GM23338 (cell line): ENCODE measurements around the gene EFNB2. TPM values are rescaled to one million over a fixed set of nuclear protein-coding genes. Genes with fewer than 3 reads are reported as not detected.

Experiments used
- ATAC-seq: fragments of 200-7000 bp; cut with Tn5 transposase; 3 replicates; pipeline ENCODE4 v1.9.1; 2020
- DNase-seq: peaks from one replicate; pipeline ENCODE4 v3.0.0-alpha.2; 2015; ENCODE audit warnings: low spot score
- H2AFZ ChIP-seq: fragments of 200-600 bp; sonication (generic); 2 replicates; pipeline ENCODE4 v1.8.0; 2016; ENCODE audit warnings: antibody characterized with exemption, mild to moderate bottlenecking, moderate library complexity
- H3F3A ChIP-seq: fragments of 200-600 bp; sonication (generic); replicated peaks from 2 replicates; pipeline ENCODE4 v1.8.0; 2017; ENCODE audit warnings: antibody characterized with exemption, mixed run types, low read depth
- H3K27ac ChIP-seq: fragments of 200-600 bp; sonication (generic); 2 replicates; pipeline ENCODE4 v1.6.1; 2016; ENCODE audit warnings: low read depth
- H3K27me3 ChIP-seq: fragments of 200-600 bp; sonication (generic); 2 replicates; pipeline ENCODE4 v1.8.0; 2016; ENCODE audit warnings: mild to moderate bottlenecking, mixed run types, moderate library complexity; ENCODE audit not compliant: insufficient read depth
- H3K36me3 ChIP-seq: fragments of 200-600 bp; sonication (generic); 2 replicates; pipeline ENCODE4 v1.8.0; 2016; ENCODE audit warnings: mild to moderate bottlenecking; ENCODE audit not compliant: insufficient read depth
- H3K4me1 ChIP-seq: fragments of 200-600 bp; sonication (generic); 2 replicates; pipeline ENCODE4 v1.8.0; 2016; ENCODE audit warnings: mild to moderate bottlenecking, moderate library complexity; ENCODE audit not compliant: insufficient read depth
- H3K4me2 ChIP-seq: fragments of 200-600 bp; sonication (generic); 2 replicates; pipeline ENCODE4 v1.7.1; 2017; ENCODE audit warnings: mixed run types
- H3K4me3 ChIP-seq: fragments of 200-600 bp; sonication (generic); 2 replicates; pipeline ENCODE4 v1.6.1; 2016; ENCODE audit warnings: mixed run types
- H3K79me2 ChIP-seq: fragments of 200-600 bp; sonication (generic); replicated peaks from 2 replicates; pipeline ENCODE4 v1.8.0; 2017; ENCODE audit warnings: mild to moderate bottlenecking; ENCODE audit not compliant: insufficient read depth
- H3K9me2 ChIP-seq: fragments of 200-600 bp; sonication (generic); 2 replicates; pipeline ENCODE4 v1.8.0; 2017; ENCODE audit not compliant: insufficient read depth
- H4K20me1 ChIP-seq: fragments of 200-600 bp; sonication (generic); replicated peaks from 2 replicates; pipeline ENCODE4 v1.8.0; 2017; ENCODE audit warnings: mild to moderate bottlenecking; ENCODE audit not compliant: insufficient read depth
- H3K27ac Mint-ChIP-seq: 2 replicates; pipeline ENCODE4 v1.8.0; 2020; ENCODE audit warnings: inconsistent platforms, mild to moderate bottlenecking, moderate library complexity, mixed read lengths
- H3K27me3 Mint-ChIP-seq: 3 replicates; pipeline ENCODE4 v1.8.0; 2022; ENCODE audit warnings: low read depth, mild to moderate bottlenecking, moderate library complexity, mixed read lengths, inconsistent platforms; ENCODE audit not compliant: insufficient read depth, poor library complexity
- H3K36me3 Mint-ChIP-seq: 3 replicates; pipeline ENCODE4 v1.8.0; 2021; ENCODE audit warnings: low read depth, mild to moderate bottlenecking, inconsistent platforms, moderate library complexity, mixed read lengths
- H3K4me1 Mint-ChIP-seq: 3 replicates; pipeline ENCODE4 v1.8.0; 2020; ENCODE audit warnings: mild to moderate bottlenecking, inconsistent platforms, mixed read lengths
- H3K4me3 Mint-ChIP-seq: 3 replicates; pipeline ENCODE4 v1.8.0; 2021; ENCODE audit warnings: moderate library complexity, mild to moderate bottlenecking, inconsistent platforms, mixed read lengths
- H3K9me3 Mint-ChIP-seq: 3 replicates; pipeline ENCODE4 v1.8.0; 2020; ENCODE audit warnings: moderate library complexity, mild to moderate bottlenecking, inconsistent platforms, mixed read lengths
- CREB1 ChIP-seq: fragments of 250-450 bp; sonication (Bioruptor Pico); IDR thresholded peaks from 2 replicates; pipeline ENCODE4 v1.5.0; 2020; ENCODE audit warnings: low read depth, mild to moderate bottlenecking, moderate library complexity
- ETS1 ChIP-seq: IDR thresholded peaks from 2 replicates; pipeline ENCODE4 v1.6.1; 2016; ENCODE audit warnings: antibody characterized with exemption
- NANOG ChIP-seq: IDR thresholded peaks from 2 replicates; pipeline ENCODE4 v1.6.1; 2016; ENCODE audit warnings: antibody characterized with exemption, borderline replicate concordance
- POLR2AphosphoS5 ChIP-seq: IDR thresholded peaks from 2 replicates; pipeline ENCODE4 v1.6.1; 2016; ENCODE audit warnings: antibody characterized with exemption, low read depth
- REST ChIP-seq: IDR thresholded peaks from one replicate; pipeline ENCODE4 v1.6.1; 2018; ENCODE audit warnings: antibody characterized with exemption; ENCODE audit not compliant: unreplicated experiment
- STAT1 ChIP-seq: IDR thresholded peaks from one replicate; pipeline ENCODE4 v1.6.1; 2016; ENCODE audit warnings: antibody characterized with exemption; ENCODE audit not compliant: unreplicated experiment
- ZNF114 ChIP-seq: fragments of 250-450 bp; sonication (Bioruptor Pico); IDR thresholded peaks from 2 replicates; pipeline ENCODE4 v1.5.0; 2020; ENCODE audit warnings: mild to moderate bottlenecking, moderate library complexity
- ZNF462 ChIP-seq: fragments of 250-450 bp; sonication (Bioruptor Pico); IDR thresholded peaks from 2 replicates; pipeline ENCODE4 v1.5.0; 2020; ENCODE audit warnings: mild to moderate bottlenecking, moderate library complexity
- polyA plus RNA-seq: library from polyadenylated mRNA; unstranded; fragments of >200 nt; fragmentation: Nextera tagmentation; extraction: Ambion mirVana; gene quantifications from 2 replicates; pipeline ENCODE4 v1.2.1, GENCODE V29; 2016
- total RNA-seq: library from RNA; depleted of rRNA; stranded (reverse); fragments of >200 nt; shearing (Covaris generic); gene quantifications from 2 replicates; pipeline ENCODE4 v1.2.3, GENCODE V29; 2014

The EFNB2 gene
- total and polyA plus RNA-seq, 2 experiments from 2014 or later, result 5.7 to 10.9 TPM

GRCh38 chr13:106490569-106491321, 44.7 kb downstream of the EFNB2 start (continued):
- TF ChIP-seq STAT1, result no peak
- TF ChIP-seq CREB1, result no peak
- no peak for TF ChIP-seq POLR2AphosphoS5
- TF ChIP-seq ZNF462 (CRISPR knock-in tag), result no peak

- Mint-ChIP-seq H3K27me3 (peaks cover 9% of the 10 kb centered on the region), H3K9me3 (no peaks in the 10 kb centered on the region), H3K27ac (no peak overlapping the region), H3K36me3 (peaks cover 28% of the 10 kb centered on the region), H3K4me1 (peaks cover 26% of the 10 kb centered on the region), H3K4me3 (no peak overlapping the region)
- DNase-seq, result no peak
- Histone ChIP-seq H3K79me2 (no peaks in the 10 kb centered on the region), H3K4me3 (no peak overlapping the region), H2AFZ (no peak overlapping the region), H3K9me2 (no peaks in the 10 kb centered on the region), H3K36me3 (no peaks in the 10 kb centered on the region), H3K27me3 (no peaks in the 10 kb centered on the region), H3K27ac (no peak overlapping the region), H3F3A (no peaks in the 10 kb centered on the region), H4K20me1 (no peaks in the 10 kb centered on the region), H3K4me2 (no peak overlapping the region), H3K4me1 (peaks cover 9% of the 10 kb centered on the region; the same call in 1 of the 2 replicates)
- no peak for ATAC-seq
- no peak for TF ChIP-seq ZNF114 (CRISPR knock-in tag)
- no peak for TF ChIP-seq ETS1
- no peak for TF ChIP-seq REST
- TF ChIP-seq NANOG, result no peak
These were observed 45.5 kb downstream of the EFNB2 start for GRCh38 chr13:106489849-106490568.
